Esophagus squamous epithelium (tissue), 5 donors: ENCODE data around the gene AUTS2. TPM values are rescaled to one million over a fixed set of nuclear protein-coding genes. Genes with fewer than 3 reads are reported as not detected.

Source experiments
- DNase-seq: peaks from one replicate; lab custom pipeline; 2025; lab: John Stamatoyannopoulos, UW
- H3K27ac ChIP-seq, 4 donors: fragments of 200-600 bp; sonication (generic); one replicate each; pipeline ENCODE4 v1.5.1; 2016 to 2019; ENCODE audit warnings: mild to moderate bottlenecking in 1 of 4
- H3K27me3 ChIP-seq, 4 donors: fragments of 200-600 bp; sonication (generic); 1 replicate in 3 of 4; 2 replicates in 1 of 4; pipeline versions ENCODE4 v1.5.1 to v1.6.0; 2017 to 2021; ENCODE audit warnings: antibody characterized with exemption in 1 of 4
- H3K36me3 ChIP-seq, 3 donors: fragments of 200-600 bp; sonication (generic); one replicate each; pipeline ENCODE4 v1.5.1; 2016 to 2019
- H3K4me1 ChIP-seq, 3 donors: fragments of 200-600 bp; sonication (generic); one replicate each; pipeline ENCODE4 v1.5.1; 2017 to 2019
- H3K4me3 ChIP-seq, 4 donors: fragments of 200-600 bp; sonication (generic); 1 replicate in 3 of 4; 2 replicates in 1 of 4; pipeline ENCODE4 v1.5.1; 2016 to 2019; ENCODE audit warnings: mild to moderate bottlenecking in 2 of 4, moderate library complexity in 1 of 4
- H3K9me3 ChIP-seq, 3 donors: fragments of 200-600 bp; sonication (generic); one replicate each; pipeline ENCODE4 v1.5.1; 2016 to 2019
- CTCF ChIP-seq, 6 experiments: fragments of 450-650 bp in 4 of 6; fragments of 200-600 bp in 2 of 6; sonication (generic) in 2 of 6; IDR thresholded peaks; one replicate each; pipeline ENCODE4 v1.5.1; 2016 to 2019; ENCODE audit warnings: antibody characterized with exemption in 6 of 6, mild to moderate bottlenecking in 4 of 6, moderate library complexity in 4 of 6
- POLR2A ChIP-seq, 4 donors: fragments of 450-650 bp; IDR thresholded peaks; one replicate each; pipeline ENCODE4 v1.6.1; 2017; ENCODE audit warnings: antibody characterized with exemption in 4 of 4, mild to moderate bottlenecking in 4 of 4, moderate library complexity in 3 of 4
- WGBS, 2 donors: methylation state at CpG; one replicate each; pipeline ENCODE4 v1.1.5; 2018; 5-methylcytosine and 5-hydroxymethylcytosine counted together
- intact Hi-C: fragments of 100-400 bp; cut with DNase I; formaldehyde crosslinking; loops from one replicate; pipeline ENCODE4 v1.15.0; 2022
- total RNA-seq, 4 donors: library from RNA; depleted of rRNA; stranded (reverse); fragments of >200 nt; gene quantifications; one replicate each; pipeline ENCODE4 v1.1.0, GENCODE V29; 2016
- donor health status: DM: yes; HTN: yes; CAD: no.

AUTS2 gene
- total RNA-seq, 4 donors from 2014 or later, result 9.5 to 36.2 (median 23.0) TPM

GRCh38 chr7:69702357-69702756 lies 104.1 kb downstream of the AUTS2 start:
- no peaks in the 10 kb centered on the region for H3K9me3 ChIP-seq
- no peak for TF ChIP-seq CTCF (IDR thresholded peaks at IDR 0.05)
- TF ChIP-seq POLR2A (IDR thresholded peaks at IDR 0.05), result no peak
- intact Hi-C loops, result no loop called here

GRCh38 chr7:69703099-69703498 lies 104.8 kb downstream of the AUTS2 start:
- TF ChIP-seq CTCF (IDR thresholded peaks at IDR 0.05), result no peak
- no peak for TF ChIP-seq POLR2A (IDR thresholded peaks at IDR 0.05)
- Histone ChIP-seq H3K4me1 (peaks cover 0 to 7% (median 0%) of the 10 kb centered on the region in 3 donors), H3K4me3 (no peak overlapping the region), H3K27me3 (no peaks in the 10 kb centered on the region), H3K9me3 (no peaks in the 10 kb centered on the region), H3K27ac (no peak overlapping the region), H3K36me3 (no peaks in the 10 kb centered on the region)
- intact Hi-C loops, result no loop called here
- WGBS, 2 donors, result 8 to 21% methylated on average over 2 of the region's 2 CpGs
- DNase-seq, result no peak

More at GRCh38 chr7:69702357-69702756, 104.1 kb downstream of the AUTS2 start:
- 85 to 94% methylated on average over 1 of the region's 1 CpG for WGBS, 2 donors
- Histone ChIP-seq H3K27me3 (no peaks in the 10 kb centered on the region), H3K4me1 (peaks cover 0 to 7% (median 0%) of the 10 kb centered on the region in 3 donors), H3K27ac (no peak overlapping the region), H3K36me3 (no peaks in the 10 kb centered on the region), H3K4me3 (no peak overlapping the region)
- DNase-seq, result no peak

DNA sequence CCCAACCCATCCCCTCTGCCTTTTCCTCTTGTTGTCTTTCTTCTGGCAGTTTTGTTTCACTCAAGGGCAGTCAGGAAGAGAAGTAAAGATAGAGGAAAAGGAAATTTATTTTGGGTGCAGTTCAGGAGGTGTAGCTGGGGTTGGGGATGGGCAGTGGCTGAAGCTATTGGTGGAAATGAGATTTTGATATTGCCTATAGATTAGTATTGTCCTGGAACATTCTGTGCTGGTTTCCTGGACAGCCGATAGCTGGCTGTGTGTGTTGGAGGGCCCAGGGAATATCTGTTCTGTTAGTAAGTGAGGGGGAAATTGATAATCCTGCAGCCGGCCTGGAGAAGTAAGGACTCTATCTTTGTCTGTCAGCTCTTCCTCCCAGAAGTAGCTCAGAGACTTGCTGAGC lies 107.8 kb downstream of the AUTS2 start:
- H3K36me3 ChIP-seq, result no peaks in the 10 kb centered on the region
- WGBS, 2 donors, result 81 to 89% methylated on average over 2 of the region's 2 CpGs
- TF ChIP-seq CTCF (IDR thresholded peaks at IDR 0.05) (no peak), POLR2A (IDR thresholded peaks at IDR 0.05) (no peak)
- no peaks in the 10 kb centered on the region for H3K27me3 ChIP-seq
- no peak overlapping the region for H3K4me3 ChIP-seq
- DNase-seq, result no peak
- intact Hi-C loops, result no loop called here
- H3K27ac ChIP-seq, result no peak overlapping the region
- H3K4me1 ChIP-seq, result peaks cover 0 to 19% (median 4%) of the 10 kb centered on the region in 3 donors
- H3K9me3 ChIP-seq, result no peaks in the 10 kb centered on the region

- no peak overlapping the region for H3K4me3 ChIP-seq
- intact Hi-C loops, result no loop called here
- 10 to 64% methylated on average over 2 of the region's 2 CpGs for WGBS, 2 donors
- peaks cover 0 to 12% (median 4%) of the 10 kb centered on the region in 3 donors for H3K4me1 ChIP-seq
- no peak overlapping the region for H3K27ac ChIP-seq
- no peaks in the 10 kb centered on the region for H3K9me3 ChIP-seq
- H3K36me3 ChIP-seq, result no peaks in the 10 kb centered on the region
- H3K27me3 ChIP-seq, result no peaks in the 10 kb centered on the region
- DNase-seq, result no peak
- TF ChIP-seq CTCF (IDR thresholded peaks at IDR 0.05), result no peak
- no peak for TF ChIP-seq POLR2A (IDR thresholded peaks at IDR 0.05)
Observed at GRCh38 chr7:69708857-69709256, 110.6 kb downstream of the AUTS2 start.

- H3K27ac ChIP-seq, result no peak overlapping the region
- no peak for DNase-seq
- peaks cover 0 to 12% (median 4%) of the 10 kb centered on the region in 3 donors for H3K4me1 ChIP-seq
- no peak overlapping the region for H3K4me3 ChIP-seq
- no peaks in the 10 kb centered on the region for H3K27me3 ChIP-seq
- no peaks in the 10 kb centered on the region for H3K9me3 ChIP-seq
- TF ChIP-seq POLR2A (IDR thresholded peaks at IDR 0.05) (no peak), CTCF (IDR thresholded peaks at IDR 0.05) (no peak)
- WGBS, 2 donors, result 93 to 97% methylated on average over 5 of the region's 5 CpGs
- intact Hi-C loops, result no loop called here
- H3K36me3 ChIP-seq, result no peaks in the 10 kb centered on the region
Observed at GRCh38 chr7:69710768-69711438, 112.6 kb downstream of the AUTS2 start.
